Measurements from ENCODE around the gene GSTP1. TPM values are rescaled to one million over a fixed set of nuclear protein-coding genes. Genes with fewer than 3 reads are reported as not detected.

Gene GSTP1
- total RNA-seq, 1 donor from 2014 or later = 305 TPM

Other genes with a start within 250 kb of the GSTP1 start
- gene POLD4, start 230.3 kb upstream of the GSTP1 start, total RNA-seq = 36.0 and 36.4 TPM in 2 replicates
- gene CLCF1, start 210.2 kb upstream of the GSTP1 start, total RNA-seq = 0.63 and 0.66 TPM in 2 replicates
- 31.6 and 34.3 TPM in 2 replicates for gene RAD9A, start 191.8 kb upstream of the GSTP1 start, total RNA-seq
- gene PPP1CA, start 182.0 kb upstream of the GSTP1 start, total RNA-seq = 251 and 252 TPM in 2 replicates
- 115 and 119 TPM in 2 replicates for gene TBC1D10C, start 179.7 kb upstream of the GSTP1 start, total RNA-seq
- gene CARNS1, start 168.1 kb upstream of the GSTP1 start, total RNA-seq = 0.77 and 0.83 TPM in 2 replicates
- 79.3 and 83.1 TPM in 2 replicates for gene RPS6KB2, start 155.3 kb upstream of the GSTP1 start, total RNA-seq
- 85.1 and 90.3 TPM in 2 replicates for gene PTPRCAP, start 146.1 kb upstream of the GSTP1 start, total RNA-seq
- 251 and 259 TPM in 2 replicates for gene CORO1B, start 140.3 kb upstream of the GSTP1 start, total RNA-seq
- gene GPR152, start 131.1 kb upstream of the GSTP1 start, total RNA-seq = not detected in 2 replicates
- gene CABP4, start 128.5 kb upstream of the GSTP1 start, total RNA-seq = 0.66 and 0.68 TPM in 2 replicates
- 56.8 and 58.3 TPM in 2 replicates for gene TMEM134, start 114.6 kb upstream of the GSTP1 start, total RNA-seq
- 186 and 189 TPM in 2 replicates for gene AIP, start 100.8 kb upstream of the GSTP1 start, total RNA-seq
- 126 and 128 TPM in 2 replicates for gene PITPNM1, start 78.4 kb upstream of the GSTP1 start, total RNA-seq
- 93.5 and 97.9 TPM in 2 replicates for gene CDK2AP2, start 75.7 kb upstream of the GSTP1 start, total RNA-seq
- gene CABP2, start 60.4 kb upstream of the GSTP1 start, total RNA-seq = not detected in 2 replicates
- gene NDUFV1, start 23.1 kb downstream of the GSTP1 start, total RNA-seq = 304 and 321 TPM in 2 replicates
- gene NUDT8, start 46.1 kb downstream of the GSTP1 start, total RNA-seq = 22.2 and 22.6 TPM in 2 replicates
- gene TBX10, start 56.0 kb downstream of the GSTP1 start, total RNA-seq = not detected in 2 replicates
- 0.14 TPM in 1 of 2 replicates, not detected in the other for gene ACY3, start 66.9 kb downstream of the GSTP1 start, total RNA-seq
- not detected in 2 replicates for gene ALDH3B2, start 90.8 kb downstream of the GSTP1 start, total RNA-seq